HCT116 (cell line): ENCODE results near the gene RNF150. TPM values are rescaled to one million over a fixed set of nuclear protein-coding genes. Genes with fewer than 3 reads are reported as not detected.

Experiments used
- ATAC-seq: fragments of 200-7000 bp; cut with Tn5 transposase; 2 replicates; pipeline ENCODE4 v1.9.1; 2020; ENCODE audit warnings: mild to moderate bottlenecking, moderate library complexity
- BruUV-seq: library from RNA; stranded (reverse); fragments of 400-500 nt; replicated peaks from 2 replicates; lab custom pipeline; 2021; lab: Mats Ljungman, UMichigan
- CTCF ChIA-PET: fragments of 300-600 bp; sonication (Branson Sonifier 250); formaldehyde crosslinking; loops from one replicate; lab custom pipeline; 2021; ENCODE audit warnings: antibody characterized with exemption; lab: Charles Lee
- POLR2A ChIA-PET: fragments of 300-600, 350-600 bp; sonication (Branson Sonifier 250); formaldehyde crosslinking; loops from one replicate; lab custom pipeline; 2021; ENCODE audit warnings: antibody characterized with exemption; lab: Charles Lee
- RAD21 ChIA-PET, 2 experiments: fragments of 300-600 bp; sonication (Branson Sonifier 250); formaldehyde crosslinking; loops; one replicate each; lab custom pipeline; 2023; ENCODE audit warnings: low total read pairs in 2 of 2; ENCODE audit not compliant: uncharacterized antibody in 2 of 2, unreplicated experiment in 2 of 2, low non-redundant PET in 1 of 2; lab: Charles Lee
- DNase-seq: peaks from one replicate; pipeline ENCODE4 v3.0.0-alpha.2; 2010; ENCODE audit warnings: low read depth, low spot score
- H2AFZ ChIP-seq: fragments of 200-600 bp; shearing (Covaris generic), sonication (generic); 2 replicates; pipeline ENCODE4 v1.6.1; 2017; ENCODE audit warnings: low read depth, mixed run types, mixed read lengths, antibody characterized with exemption, low read length; ENCODE audit not compliant: poor library complexity, severe bottlenecking
- H3K27ac ChIP-seq: 2 replicates; pipeline ENCODE4 v1.5.1; 2012; ENCODE audit warnings: low read depth, low read length
- H3K27me3 ChIP-seq: fragments of 200-600 bp; sonication (generic); 2 replicates; pipeline ENCODE4 v1.6.1; 2016; ENCODE audit warnings: mixed run types, low read length, mixed read lengths; ENCODE audit not compliant: insufficient read depth
- H3K36me3 ChIP-seq, 2 experiments: fragments of 200-500 bp in 1 of 2; fragments of 200-600 bp in 1 of 2; sonication (Bioruptor generic) in 1 of 2; sonication (generic) in 1 of 2; 2 replicates each; pipeline versions ENCODE4 v1.5.1 to v1.6.1; 2014 to 2016; ENCODE audit warnings: low read length in 2 of 2, inconsistent platforms in 1 of 2, mixed read lengths in 1 of 2, mixed run types in 1 of 2; ENCODE audit not compliant: insufficient read depth in 2 of 2, control insufficient read depth in 1 of 2
- H3K4me1 ChIP-seq, 2 experiments: fragments of 200-600 bp in 1 of 2; sonication (generic) in 1 of 2; 2 replicates each; pipeline versions ENCODE4 v1.5.1 to v1.6.1; 2012 to 2017; ENCODE audit warnings: low read length in 2 of 2, inconsistent platforms in 1 of 2, mild to moderate bottlenecking in 1 of 2, mixed read lengths in 1 of 2, mixed run types in 1 of 2, moderate library complexity in 1 of 2; ENCODE audit not compliant: insufficient read depth in 2 of 2, control insufficient read depth in 1 of 2
- H3K4me2 ChIP-seq: fragments of 200-600 bp; sonication (generic); 2 replicates; pipeline ENCODE4 v1.6.1; 2017; ENCODE audit warnings: mixed run types, low read length, mixed read lengths
- H3K4me3 ChIP-seq, 2 experiments: fragments of 200-600 bp in 1 of 2; sonication (generic) in 1 of 2; replicated peaks in 1 of 2; 2 replicates each; pipeline ENCODE4 v1.5.1; 2011 to 2016; ENCODE audit warnings: low read length in 2 of 2, control low read depth in 1 of 2, low read depth in 1 of 2, mild to moderate bottlenecking in 1 of 2, mixed read lengths in 1 of 2, mixed run types in 1 of 2
- H3K79me2 ChIP-seq: fragments of 200-600 bp; sonication (generic); 2 replicates; pipeline ENCODE4 v1.6.1; 2017; ENCODE audit warnings: mild to moderate bottlenecking, mixed run types, low read length, moderate library complexity, mixed read lengths; ENCODE audit not compliant: insufficient read depth
- H3K9ac ChIP-seq: fragments of 200-600 bp; sonication (generic); 2 replicates; pipeline ENCODE4 v1.6.1; 2016; ENCODE audit warnings: low read length, mixed read lengths
- H3K9me2 ChIP-seq: fragments of 200-600 bp; sonication (generic), shearing (Covaris generic); 2 replicates; pipeline ENCODE4 v1.6.1; 2017; ENCODE audit warnings: mixed run types, mild to moderate bottlenecking, moderate library complexity; ENCODE audit not compliant: insufficient read depth
- H3K9me3 ChIP-seq, 2 experiments: fragments of 200-500 bp in 1 of 2; fragments of 200-600 bp in 1 of 2; sonication (Bioruptor generic) in 1 of 2; sonication (generic) in 1 of 2; 2 replicates each; pipeline ENCODE4 v1.6.1; 2014 to 2017; ENCODE audit warnings: low read length in 2 of 2, mixed read lengths in 2 of 2, inconsistent platforms in 1 of 2, low read depth in 1 of 2, mild to moderate bottlenecking in 1 of 2, mixed run types in 1 of 2, moderate library complexity in 1 of 2; ENCODE audit not compliant: control insufficient read depth in 1 of 2, insufficient read depth in 1 of 2
- H4K20me1 ChIP-seq: fragments of 200-600 bp; sonication (generic), shearing (Covaris generic); 2 replicates; pipeline ENCODE4 v1.6.1; 2017; ENCODE audit warnings: mixed run types, mild to moderate bottlenecking, moderate library complexity; ENCODE audit not compliant: insufficient read depth
- CEBPB ChIP-seq: IDR thresholded peaks from 2 replicates; pipeline ENCODE4 v1.6.1; 2012; ENCODE audit warnings: low read depth
- ELF1 ChIP-seq: IDR thresholded peaks from 2 replicates; pipeline ENCODE4 v1.6.1; 2012; ENCODE audit warnings: low read depth, borderline replicate concordance
- JUND ChIP-seq: IDR thresholded peaks from 2 replicates; pipeline ENCODE4 v1.6.1; 2012
- MAX ChIP-seq: IDR thresholded peaks from 2 replicates; pipeline ENCODE4 v1.6.1; 2012
- POLR2A ChIP-seq: IDR thresholded peaks from 2 replicates; pipeline ENCODE4 v1.7.0; 2011; ENCODE audit warnings: borderline replicate concordance; ENCODE audit not compliant: insufficient read depth, insufficient read length; ENCODE audit errors: extremely low read depth
- POLR2AphosphoS5 ChIP-seq: IDR thresholded peaks from 2 replicates; pipeline ENCODE4 v1.6.1; 2011; ENCODE audit warnings: mild to moderate bottlenecking, low read depth, low read length, moderate library complexity
- REST ChIP-seq: IDR thresholded peaks from 2 replicates; pipeline ENCODE4 v1.6.1; 2012; ENCODE audit warnings: low read depth
- SIN3A ChIP-seq: IDR thresholded peaks from 2 replicates; pipeline ENCODE4 v1.6.1; 2012; ENCODE audit warnings: low read depth
- SP1 ChIP-seq: IDR thresholded peaks from 2 replicates; pipeline ENCODE4 v1.6.1; 2012; ENCODE audit warnings: low read depth
- ZNF274 ChIP-seq: fragments of 200-500 bp; sonication (Bioruptor generic); IDR thresholded peaks from 2 replicates; pipeline ENCODE4 v1.6.1; 2014; ENCODE audit warnings: mild to moderate bottlenecking, low read depth, low read length, inconsistent platforms
- intact Hi-C: fragments of 100-400 bp; cut with micrococcal nuclease; formaldehyde crosslinking; loops from 2 replicates; pipeline ENCODE4 v1.10.0; 2022
- total RNA-seq: library from RNA; stranded (reverse); gene quantifications from one replicate; pipeline ENCODE4 v1.2.1, GENCODE V29; 2021; ENCODE audit not compliant: unreplicated experiment

The RNF150 gene
- total RNA-seq, 1 experiment from 2014 or later = 0.07 TPM

- TF ChIP-seq CEBPB = no peak
- TF ChIP-seq POLR2AphosphoS5 = no peak
- TF ChIP-seq MAX = no peak
- TF ChIP-seq ZNF274 = no peak
- no peak for TF ChIP-seq POLR2A
Measured at GRCh38 chr4:141099326-141099725, 33.9 kb downstream of the RNF150 start (continued).

GRCh38 chr4:141098163-141098562 is 35.1 kb downstream of the RNF150 start:
- ChIA-PET RAD21 (no interaction called here), CTCF (no interaction called here), POLR2A (no interaction called here)
- Histone ChIP-seq H3K4me2 (no peak overlapping the region), H2AFZ (no peak overlapping the region), H3K9ac (no peak overlapping the region), H3K9me2 (no peaks in the 10 kb centered on the region), H4K20me1 (no peaks in the 10 kb centered on the region), H3K4me3 (no peak overlapping the region), H3K9me3 (no peaks in the 10 kb centered on the region), H3K36me3 (no peaks in the 10 kb centered on the region), H3K79me2 (no peaks in the 10 kb centered on the region), H3K27me3 (no peaks in the 10 kb centered on the region), H3K4me1 (peaks cover 0 to 5% of the 10 kb centered on the region in 2 experiments; a peak in 1 of 4 replicates), H3K27ac (no peak overlapping the region)
- no peak for TF ChIP-seq JUND
- no peak for TF ChIP-seq SIN3A
- TF ChIP-seq SP1 = no peak
- intact Hi-C loops = no loop called here
- BruUV-seq = no TSS peak
- ATAC-seq (no peak), DNase-seq (no peak)

GRCh38 chr4:141090473-141090872 is 42.8 kb downstream of the RNF150 start:
- Histone ChIP-seq H4K20me1 (no peaks in the 10 kb centered on the region), H3K9me3 (no peaks in the 10 kb centered on the region), H3K9me2 (no peaks in the 10 kb centered on the region), H2AFZ (no peak overlapping the region), H3K4me3 (no peak overlapping the region)
- BruUV-seq = no TSS peak
- intact Hi-C loops = no loop called here
- no peak for DNase-seq
- no peak for TF ChIP-seq REST
- TF ChIP-seq POLR2A = no peak
- no peak for TF ChIP-seq ELF1
- TF ChIP-seq SIN3A = no peak
- TF ChIP-seq CEBPB = no peak
- TF ChIP-seq, all 23 proteins: peak for 0
- no peaks in the 10 kb centered on the region for H3K36me3 ChIP-seq
- ChIA-PET RAD21 (no interaction called here), CTCF (no interaction called here), POLR2A (no interaction called here)
- no peak overlapping the region for H3K9ac ChIP-seq
- no peak overlapping the region for H3K27ac ChIP-seq
- no peak overlapping the region for H3K4me2 ChIP-seq
- no peaks in the 10 kb centered on the region for H3K27me3 ChIP-seq
- no peaks in the 10 kb centered on the region for H3K4me1 ChIP-seq
- no peak for ATAC-seq
- H3K79me2 ChIP-seq = no peaks in the 10 kb centered on the region
